Stimulated activated CD4-positive, alpha-beta T cell treated with anti-CD3 and anti-CD28 coated beads, Interleukin-1b, Interleukin-23, amount 100 ng/mL, for 24 hours (primary cell): ENCODE results near the gene CDK5RAP2.

Experiments
- DNase-seq, 4 experiments: peaks; one replicate each; pipeline ENCODE4 v3.0.0-alpha.2; 2020; ENCODE audit warnings: low read depth in 4 of 4, low spot score in 1 of 4

CDK5RAP2 gene

DNA sequence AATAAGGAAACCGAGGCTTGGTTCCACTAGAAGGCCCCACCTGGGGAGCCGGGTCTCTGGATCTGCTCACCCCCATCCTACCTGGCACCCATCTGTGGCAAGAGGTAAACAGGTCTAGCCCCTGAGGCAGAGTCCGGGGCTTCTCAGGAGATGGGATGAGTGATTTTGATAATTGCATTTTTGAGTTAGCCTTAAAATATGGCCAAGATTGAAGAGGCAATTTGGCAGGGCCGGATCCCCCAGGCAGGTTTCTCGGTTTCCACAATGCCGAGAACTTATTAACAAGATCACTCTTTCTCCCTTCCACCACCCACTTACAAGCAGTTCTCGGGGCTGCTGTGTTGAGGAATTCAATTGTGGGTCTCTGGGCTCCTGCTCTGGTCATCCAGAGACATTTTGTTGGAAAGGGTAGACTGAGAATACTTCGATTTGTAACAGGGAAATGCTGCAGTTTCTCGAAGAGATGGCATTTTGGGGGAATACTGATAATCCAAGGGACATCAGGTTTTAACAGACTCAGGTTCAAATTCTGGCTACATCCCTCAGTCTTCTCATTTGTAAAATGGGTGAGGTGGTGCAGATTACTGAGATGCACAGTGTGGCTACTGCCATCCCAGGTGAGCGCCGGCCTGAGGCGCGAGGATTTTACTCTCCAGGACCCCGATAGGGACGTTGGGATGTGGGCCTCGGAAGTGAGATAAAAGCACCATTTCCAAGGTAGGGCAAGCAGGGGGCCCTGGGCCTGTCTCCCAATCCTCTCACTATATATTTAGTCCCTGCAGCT is 194.2 kb downstream of the CDK5RAP2 start:
- DNase-seq: no peak

DNA sequence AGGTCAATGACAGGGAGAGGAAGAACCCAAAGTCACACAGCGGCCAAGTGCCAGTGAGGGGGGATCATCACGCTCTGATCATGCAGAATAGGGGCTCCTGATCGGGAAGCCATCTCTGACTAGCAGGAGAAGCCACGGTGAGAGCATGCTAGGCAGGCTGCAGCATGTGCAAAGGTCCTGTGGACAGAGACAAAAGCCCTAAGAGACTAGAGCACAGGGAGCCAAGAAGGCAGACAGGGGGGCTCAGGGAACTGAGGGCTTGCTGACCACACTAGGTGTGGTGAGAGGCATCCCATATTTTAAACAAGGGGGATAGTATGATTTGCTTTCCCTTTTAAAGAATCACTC is 195.1 kb downstream of the CDK5RAP2 start:
- no peak for DNase-seq

DNA sequence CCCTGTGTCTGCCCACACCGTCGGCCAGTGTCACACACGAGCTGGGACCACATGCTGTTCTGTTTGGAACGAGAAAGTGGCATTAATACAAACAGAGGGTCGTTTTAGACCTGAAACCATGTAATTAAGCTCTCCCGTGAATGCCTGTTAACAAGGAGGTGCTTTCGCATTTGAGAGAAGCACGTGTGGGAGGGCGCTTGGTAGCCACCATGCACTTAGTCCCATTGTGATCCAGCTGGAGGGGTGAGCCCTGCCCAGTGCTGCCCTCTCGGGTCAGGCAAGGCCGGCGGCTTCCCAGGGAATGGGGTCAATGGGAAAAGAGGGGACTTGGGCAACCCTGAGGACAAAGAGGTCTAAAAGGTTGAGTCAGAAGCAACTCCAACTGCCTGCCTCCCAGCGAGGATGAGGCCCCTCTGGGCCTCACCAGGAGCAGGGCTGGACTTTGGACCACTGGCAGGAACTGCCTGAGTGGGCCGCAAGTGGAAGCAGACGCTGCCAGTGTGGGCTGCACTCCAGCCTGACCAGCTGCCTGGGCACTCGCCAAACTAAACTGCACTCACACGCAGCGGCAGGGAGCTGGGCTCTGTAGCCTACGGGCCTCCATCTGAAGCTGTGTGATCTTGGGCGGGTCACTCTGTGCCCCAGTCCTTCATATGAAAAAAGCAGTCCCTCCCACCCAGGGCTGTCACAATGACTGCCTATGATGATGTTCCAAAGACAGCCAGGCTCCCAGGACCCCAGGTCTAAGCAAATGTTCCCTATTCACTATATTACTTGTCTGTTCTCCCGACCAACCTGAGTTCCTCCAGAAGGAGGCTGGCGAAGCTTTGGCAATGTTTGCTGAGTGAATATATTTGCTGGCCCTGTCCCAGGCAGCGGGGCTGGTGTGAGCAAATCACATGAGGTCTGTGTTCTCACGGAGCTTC is 195.7 kb downstream of the CDK5RAP2 start:
- no peak for DNase-seq

DNA sequence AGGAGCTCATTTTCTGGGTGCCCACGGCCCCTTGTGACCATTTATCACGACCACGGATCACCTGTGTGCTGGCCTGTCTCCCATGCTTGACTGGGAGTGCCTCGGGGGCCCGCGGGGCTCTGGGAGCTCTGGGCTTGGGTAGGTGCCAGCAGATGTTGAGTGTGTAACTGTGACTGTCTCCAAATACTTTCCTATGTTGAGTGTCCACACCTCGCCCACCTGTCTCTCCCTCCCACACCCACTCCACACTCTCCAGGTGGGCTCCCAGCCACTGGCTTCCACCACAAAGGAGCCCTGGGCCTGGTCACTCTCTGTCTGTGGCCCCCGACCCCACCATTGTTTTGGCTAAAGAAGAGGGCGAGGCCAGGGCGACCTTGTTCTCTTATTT is 196.4 kb downstream of the CDK5RAP2 start:
- DNase-seq: no peak

DNA sequence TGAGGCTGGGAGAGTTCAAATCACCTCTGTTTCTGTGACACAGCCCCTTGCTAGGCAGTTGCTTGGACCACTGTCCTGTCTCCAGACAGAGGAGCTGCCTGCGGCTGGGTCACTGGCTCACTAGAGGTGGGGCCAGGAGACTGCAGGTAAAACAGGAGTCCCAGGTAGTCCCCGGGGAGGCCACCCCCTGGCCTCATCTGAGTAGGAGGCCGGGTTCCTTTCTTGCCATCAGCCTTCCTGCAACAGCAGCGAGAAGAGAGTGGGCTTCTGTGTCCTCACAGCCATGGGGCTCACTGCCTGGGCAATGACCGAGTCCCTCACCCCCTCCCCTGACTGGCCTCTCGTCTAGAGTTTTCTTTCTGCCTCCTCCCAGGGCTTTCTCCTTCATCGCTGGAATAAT is 197.5 kb downstream of the CDK5RAP2 start:
- DNase-seq: no peak

DNA sequence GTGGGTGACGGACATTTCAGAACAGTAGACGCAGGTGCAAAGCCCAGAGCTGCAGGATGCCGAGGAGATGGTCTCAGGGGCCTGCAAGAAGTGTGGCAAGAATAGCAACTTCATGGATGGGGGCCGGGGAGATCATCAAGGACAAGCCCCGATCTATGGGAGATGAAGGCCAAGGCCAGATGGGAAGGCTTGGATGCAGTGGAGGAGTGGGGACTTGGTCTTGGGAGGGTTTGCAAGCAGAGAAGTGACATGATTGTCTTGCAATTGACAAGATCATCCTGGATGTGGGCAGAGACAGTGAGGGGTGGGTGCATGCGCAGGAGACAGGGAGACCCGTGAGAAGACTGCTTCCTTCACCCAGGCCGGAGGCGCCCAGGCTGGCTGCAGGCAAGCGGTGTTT is 198.1 kb downstream of the CDK5RAP2 start:
- DNase-seq: no peak

DNA sequence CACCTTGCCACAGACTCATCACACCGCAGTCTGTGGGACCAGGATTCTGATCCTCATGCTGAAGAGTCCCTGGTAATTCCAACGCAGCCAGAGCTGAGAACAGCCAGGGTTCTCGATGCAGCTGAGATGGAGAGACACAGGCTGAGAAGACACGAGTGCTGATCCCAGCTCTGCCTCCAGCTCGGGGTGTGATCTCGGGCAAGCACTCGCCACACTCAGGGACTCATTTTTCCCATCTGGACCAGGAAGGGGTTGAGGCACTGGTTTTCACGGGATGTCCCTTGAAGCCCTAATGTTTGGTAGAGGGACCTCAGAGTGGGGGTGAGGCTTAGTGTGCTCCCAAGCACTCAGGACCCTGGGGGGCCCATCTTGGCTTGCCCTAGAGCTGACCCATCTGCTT is 200.4 kb downstream of the CDK5RAP2 start:
- DNase-seq: no peak

DNA sequence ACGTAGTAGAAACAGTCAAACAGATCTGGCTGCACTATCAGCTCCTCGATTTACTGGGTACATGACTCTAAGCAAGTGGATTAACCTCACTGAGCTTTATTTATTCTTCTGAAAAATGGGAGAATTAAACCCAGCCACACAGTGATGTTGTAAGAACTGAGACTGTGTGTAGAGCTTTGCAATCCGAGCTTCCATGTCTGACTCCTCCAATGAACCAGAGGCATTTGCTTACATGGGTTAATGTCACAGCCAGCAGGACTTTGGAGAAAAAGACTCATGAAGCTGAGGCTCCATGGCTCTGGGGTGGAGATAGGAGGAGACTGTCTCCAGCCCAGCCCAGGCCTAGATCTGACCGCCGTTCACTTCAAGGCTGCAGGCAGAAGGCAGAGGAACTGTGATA is 201.3 kb downstream of the CDK5RAP2 start:
- DNase-seq: no peak

DNA sequence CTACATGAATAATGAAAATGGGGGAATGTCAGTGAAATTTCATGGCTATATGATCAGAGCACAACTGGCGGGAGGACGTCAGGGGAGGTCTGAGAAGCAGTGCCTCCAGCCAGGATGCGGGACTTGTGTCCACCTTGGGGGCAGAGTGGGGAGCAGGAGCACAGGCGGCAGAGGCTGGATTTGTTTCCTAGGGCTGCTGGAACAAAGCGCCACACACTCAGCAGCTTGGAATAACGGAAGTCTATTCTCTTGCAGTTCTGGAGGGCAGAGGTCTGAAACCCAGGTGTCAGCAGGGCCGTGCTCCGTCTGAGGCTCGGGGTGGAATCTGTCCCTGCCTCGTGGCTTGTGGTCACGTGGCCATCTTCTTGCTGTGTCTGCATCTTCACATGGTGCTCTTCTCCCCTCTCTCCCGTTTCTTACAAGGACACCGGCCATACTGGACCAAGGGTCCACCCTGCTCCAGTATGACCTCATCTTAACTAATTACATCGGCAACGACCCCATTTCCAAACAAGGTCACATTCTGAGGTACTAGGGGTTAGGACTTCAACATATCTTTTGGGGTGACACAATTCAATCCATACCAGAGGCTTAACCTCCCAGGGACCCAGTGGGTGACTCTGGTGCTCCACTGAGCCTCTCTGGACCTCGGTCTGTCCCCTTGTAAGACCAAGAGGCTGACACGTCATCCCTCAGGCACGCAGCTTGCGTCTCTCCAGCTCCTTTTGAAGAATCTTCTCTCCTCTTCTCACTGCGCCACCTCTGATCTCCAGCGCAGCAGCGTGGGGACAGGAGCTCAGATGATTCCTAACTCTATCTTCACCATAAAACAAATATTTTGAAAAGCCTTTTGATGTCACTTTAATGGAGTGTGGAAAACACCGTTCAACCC is 202.5 kb downstream of the CDK5RAP2 start:
- no peak for DNase-seq

DNA sequence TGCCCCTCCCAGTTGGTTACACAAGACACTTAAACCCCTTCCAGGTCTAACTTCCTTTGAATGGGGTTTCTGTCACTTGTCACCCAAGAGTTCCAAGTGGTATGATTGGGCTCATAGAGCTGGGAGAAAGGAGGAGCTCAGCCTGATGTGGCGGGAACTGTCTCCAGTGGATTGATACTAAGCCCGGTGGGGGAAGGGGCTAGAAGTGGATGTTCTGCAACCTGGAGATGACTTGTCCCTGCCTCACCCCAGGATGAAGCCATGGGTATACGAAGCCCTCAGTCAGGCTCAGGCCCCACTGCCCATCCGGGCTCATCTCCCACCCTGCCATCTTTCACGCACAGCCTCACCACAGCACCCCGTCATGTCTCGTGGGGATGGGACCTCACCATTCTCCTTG is 203.9 kb downstream of the CDK5RAP2 start:
- no peak for DNase-seq

DNA sequence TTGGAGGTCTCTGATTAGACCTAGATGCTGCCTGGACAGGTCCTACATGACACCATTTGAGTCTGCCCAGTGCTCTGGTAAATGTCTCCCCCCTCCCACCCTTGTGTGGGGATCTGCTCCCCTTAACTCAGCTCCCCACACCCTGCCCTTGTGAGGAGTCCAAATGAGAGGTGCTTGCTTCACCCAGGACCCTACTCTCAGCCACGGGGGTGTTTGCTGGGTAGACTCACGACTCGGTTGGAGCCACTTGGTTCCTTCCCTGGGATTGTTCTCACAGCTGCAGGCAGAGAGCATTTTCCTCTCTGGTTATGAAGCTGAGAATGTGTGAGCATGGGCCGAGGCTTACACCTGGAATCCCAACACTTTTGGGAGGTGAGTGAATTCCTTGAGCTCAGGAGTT is 204.7 kb downstream of the CDK5RAP2 start:
- DNase-seq: no peak

DNA sequence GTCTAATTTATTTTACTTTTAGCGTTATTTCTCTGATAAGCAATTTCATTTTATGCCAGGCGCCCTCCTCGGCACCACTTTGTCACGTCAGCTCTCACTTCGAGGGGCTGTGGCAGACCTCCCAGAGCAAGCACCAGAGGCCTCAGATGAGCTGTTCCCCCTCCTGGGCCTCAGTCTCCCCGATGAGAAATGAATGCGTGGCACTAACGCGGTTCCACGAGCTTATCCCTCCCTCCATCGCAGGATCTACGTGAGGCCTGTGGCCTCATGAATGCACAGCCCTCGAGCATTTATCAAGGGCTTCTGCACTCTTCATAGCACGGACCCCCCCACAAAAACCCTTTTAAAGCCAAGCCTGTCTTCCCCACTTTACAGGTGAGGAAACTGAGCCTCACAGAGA is 205.2 kb downstream of the CDK5RAP2 start:
- no peak for DNase-seq

DNA sequence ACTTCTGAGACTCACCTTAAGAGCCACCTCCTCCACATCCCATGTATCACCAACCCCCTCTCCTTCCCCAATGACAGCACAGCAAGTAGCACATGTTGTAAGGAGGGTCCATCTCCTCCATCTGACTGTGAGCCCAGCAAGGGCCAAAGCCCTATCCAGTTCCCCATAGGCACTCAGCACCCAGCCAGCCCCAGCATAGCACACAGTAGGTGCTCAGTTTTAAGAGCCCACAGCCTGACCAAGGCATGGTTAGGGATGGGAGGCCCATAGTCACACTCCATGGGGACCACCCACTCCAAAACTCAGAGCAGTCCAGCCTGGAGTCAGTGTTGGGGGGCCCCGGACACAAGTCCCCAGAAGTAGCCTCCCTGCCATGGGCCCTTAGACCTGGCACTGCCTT is 205.7 kb downstream of the CDK5RAP2 start:
- DNase-seq: no peak

DNA sequence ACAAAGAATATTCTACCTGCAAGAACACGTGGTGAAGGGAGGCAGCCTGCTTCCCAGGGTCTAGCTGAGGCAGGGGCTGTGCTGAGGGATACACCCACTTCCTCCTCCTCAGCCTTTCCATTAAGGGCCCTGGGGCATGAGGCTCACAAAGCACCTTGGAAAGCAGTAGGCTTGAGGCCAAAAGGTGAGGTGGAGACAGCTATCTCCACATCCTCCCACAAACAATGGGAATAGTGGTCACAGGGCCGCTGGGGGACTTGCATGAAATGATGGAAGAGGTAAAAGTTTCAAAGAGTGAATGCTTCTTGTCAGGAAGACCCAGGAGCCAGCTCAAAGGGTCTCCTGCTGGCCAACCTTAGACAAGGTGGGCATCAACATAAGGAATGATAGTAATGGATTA is 207.9 kb downstream of the CDK5RAP2 start:
- no peak for DNase-seq

DNA sequence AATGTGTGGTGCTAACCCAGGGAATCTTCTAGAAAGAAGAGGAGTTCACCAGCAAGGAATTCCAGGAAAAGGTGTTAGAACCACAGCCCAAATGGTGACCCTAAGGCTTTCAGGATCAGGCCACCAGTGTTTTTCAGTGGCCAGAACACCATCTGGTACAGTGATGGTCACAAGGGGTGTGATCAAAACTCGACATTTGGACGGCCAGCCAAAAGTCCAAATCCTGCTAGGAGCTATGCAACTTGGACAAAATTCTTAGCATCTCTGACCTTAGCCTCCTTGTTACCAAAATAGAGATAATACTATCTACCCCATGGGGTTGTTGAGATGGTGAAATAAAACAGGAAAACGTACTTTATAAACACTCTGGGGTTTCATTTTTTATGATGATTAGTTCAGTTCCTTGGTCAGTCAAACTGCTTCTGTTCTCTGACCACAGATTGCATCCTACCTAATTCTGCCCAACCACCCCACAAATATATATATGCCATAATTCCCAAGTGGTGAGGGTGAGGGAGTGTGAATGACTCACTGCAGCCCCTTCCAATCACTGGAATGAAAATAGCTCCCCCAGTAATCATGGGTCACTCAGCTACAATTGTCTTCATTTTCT is 210.3 kb downstream of the CDK5RAP2 start:
- no peak for DNase-seq

DNA sequence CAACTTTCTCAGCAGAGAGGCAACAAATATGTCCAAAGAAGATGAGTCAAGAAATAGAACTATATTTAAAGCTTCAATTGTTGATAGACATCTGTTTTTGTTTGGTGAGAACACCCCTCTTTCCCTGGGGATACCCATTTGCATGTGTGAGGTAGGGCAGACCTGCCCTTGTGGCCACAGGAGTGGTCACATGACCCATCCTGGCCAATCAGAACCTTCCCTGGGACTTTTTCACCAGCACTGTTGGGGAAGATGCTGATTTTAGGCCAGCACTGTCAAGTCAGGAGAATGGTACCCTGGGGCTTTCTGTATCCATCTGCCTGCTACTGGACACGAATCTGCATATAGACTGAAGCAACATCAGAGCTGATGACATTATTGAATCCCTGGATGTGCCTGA is 211.2 kb downstream of the CDK5RAP2 start:
- no peak for DNase-seq

DNA sequence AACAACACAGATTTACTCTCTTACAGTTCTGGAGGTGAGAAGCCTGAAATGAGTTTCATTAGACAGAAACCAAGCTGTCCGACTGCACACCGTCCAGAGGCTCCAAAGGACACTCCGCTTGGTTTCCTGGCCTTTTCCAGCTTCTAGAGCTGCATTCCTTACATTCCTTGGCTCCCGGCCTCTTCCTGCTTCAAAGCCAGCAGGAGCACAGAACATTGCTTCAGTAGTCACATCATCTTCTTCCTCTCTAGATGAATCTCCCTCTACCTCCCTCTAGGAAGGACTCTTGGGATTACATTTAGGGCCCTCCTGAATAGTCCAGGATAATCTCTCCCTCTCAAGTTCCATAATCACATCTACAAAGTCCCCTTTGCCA is 213.3 kb downstream of the CDK5RAP2 start:
- DNase-seq: no peak

DNA sequence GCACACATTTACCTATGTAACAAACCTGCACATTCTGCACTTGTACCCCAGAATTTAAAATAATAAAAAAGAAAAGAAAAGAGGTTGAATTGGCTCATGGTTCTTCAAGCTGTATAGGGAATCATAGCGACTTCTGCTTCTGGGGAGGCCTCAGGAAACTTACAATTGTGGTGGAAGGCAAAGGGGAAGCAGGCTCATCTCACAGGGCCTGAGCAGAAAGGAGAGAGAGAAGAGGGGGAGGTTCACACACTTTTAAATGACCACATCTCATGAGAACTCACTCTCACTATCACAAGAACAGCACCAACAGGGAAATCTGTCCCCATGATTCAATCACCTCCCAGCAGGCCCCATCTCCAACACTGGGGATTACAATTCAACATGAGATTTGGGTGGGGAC is 214.6 kb downstream of the CDK5RAP2 start:
- DNase-seq: no peak

DNA sequence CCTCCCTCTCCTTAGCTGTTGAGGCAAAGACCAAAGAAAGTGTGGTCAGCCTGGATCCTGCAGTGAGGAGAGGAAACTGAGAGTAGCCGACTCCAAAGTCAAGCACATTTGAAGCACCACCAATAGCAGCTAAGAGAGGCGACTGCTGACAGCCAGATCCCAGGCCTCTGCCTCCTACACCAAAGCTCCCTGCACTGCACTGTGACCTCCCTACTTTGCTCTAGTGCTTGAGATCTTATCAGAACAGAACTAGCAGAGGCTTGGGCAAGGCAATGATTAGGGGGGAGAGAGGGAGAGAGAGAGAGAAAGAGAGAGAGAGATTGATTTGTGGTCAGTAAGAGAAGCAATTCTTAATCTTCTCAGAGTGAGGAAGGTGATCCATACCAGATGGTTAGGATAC is 216.3 kb downstream of the CDK5RAP2 start:
- no peak for DNase-seq

DNA sequence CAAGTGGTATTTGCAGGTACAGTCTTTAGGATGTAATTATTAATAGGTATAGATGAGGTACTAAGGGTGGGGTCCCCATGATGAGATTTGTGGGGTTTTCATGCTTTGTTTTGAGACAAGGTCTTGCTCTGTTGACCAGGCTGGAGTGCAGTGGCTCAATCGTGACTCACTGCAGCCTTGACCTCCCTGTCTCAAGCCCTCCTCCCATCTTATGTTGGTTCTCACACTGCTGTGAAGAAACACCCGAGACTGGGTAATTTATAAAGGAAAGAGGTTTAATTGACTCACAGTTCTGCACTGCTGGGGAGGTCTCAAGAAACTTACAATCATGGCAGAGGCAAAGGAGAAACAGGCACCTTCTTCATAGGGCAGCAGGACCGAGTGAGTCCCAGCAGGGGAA is 217.5 kb downstream of the CDK5RAP2 start:
- no peak for DNase-seq

DNA sequence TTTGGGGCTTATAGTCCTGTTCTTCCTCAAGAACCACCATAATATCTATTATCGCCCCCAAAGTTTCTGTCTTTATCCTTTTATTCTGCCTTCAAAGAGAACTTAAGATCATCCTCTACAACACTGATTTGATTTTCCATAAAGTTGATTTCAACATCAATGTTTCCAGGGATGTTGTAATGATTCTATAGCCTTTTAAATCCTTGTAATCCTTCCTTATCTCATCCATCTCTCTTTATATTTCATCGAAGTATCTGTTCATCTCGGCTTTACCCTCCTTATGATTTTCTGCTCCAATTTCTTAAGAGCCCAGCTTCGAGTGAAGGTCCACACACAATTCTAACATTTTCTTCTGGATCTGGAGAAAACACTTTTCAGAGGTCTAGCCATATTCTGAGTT is 218.4 kb downstream of the CDK5RAP2 start:
- no peak for DNase-seq
